SHP77 (cell line): ENCODE results near the gene SAAL1.
A peak's percentile ranks its signal among the peaks of the same experiment; 100 is the strongest.

Experiments used
- DNase-seq, 2 experiments: peaks; one replicate each; lab custom pipeline; 2025; lab: John Stamatoyannopoulos, UW

SAAL1 gene

GRCh38 chr11:18088366-18088765 is 17.5 kb downstream of the SAAL1 start:
- DNase-seq, result no peak

DNA sequence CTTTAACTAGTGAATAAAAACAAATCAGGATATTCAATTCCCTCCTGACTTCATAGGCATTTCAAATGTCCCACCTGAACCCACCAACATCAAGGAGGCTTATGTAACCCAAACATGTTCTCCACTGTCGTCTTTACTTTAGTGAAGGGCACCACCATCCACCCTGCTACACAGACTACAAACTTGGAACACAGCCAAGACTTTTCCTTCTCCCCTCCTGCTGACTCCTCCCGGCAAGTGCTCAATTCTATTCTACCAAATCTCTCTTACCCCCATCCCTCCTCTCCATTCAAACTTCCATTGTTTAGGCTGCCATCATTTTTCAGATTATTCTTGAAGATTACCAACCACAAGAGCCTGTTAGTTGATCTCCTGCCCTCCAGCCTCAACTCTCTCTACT is 24.3 kb downstream of the SAAL1 start:
- DNase-seq, result no peak

DNA sequence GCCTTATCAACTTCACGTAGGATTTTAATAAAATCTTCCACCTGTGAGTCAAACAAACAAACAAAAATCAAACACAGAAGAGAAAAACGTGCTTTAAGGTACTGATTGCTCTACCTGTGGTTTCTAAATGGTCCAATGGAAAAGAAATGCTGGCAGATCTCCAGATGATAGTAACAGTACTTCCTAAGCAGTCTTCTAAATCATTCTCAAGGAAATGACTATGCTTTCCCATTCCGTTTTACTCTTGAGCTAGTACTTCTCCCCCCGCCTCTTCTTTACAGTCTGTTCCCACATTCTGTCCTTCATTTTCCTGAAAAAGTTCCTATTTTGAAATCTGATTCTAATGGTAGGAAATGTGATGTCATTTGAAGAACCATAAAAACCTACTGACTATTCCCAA is 25.4 kb downstream of the SAAL1 start:
- no peak for DNase-seq

DNA sequence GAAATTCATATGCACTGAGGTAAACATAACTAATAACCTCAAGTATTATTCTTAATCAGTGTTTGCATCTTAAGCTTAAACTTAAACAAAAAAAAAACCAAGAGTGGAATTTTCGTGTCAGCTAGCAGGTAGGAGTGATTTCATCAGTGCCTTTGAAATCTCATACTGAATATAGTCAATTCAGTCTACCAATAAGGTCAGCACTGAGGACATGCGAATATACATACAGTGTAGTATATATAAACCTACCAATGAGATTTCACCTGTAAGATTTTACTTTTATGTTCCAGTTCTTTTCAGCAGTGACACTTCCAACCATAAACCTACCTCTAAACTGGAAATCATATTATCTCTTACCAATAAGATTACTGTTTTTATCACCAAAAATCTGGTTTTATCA is 27.0 kb downstream of the SAAL1 start:
- DNase-seq, result no peak

DNA sequence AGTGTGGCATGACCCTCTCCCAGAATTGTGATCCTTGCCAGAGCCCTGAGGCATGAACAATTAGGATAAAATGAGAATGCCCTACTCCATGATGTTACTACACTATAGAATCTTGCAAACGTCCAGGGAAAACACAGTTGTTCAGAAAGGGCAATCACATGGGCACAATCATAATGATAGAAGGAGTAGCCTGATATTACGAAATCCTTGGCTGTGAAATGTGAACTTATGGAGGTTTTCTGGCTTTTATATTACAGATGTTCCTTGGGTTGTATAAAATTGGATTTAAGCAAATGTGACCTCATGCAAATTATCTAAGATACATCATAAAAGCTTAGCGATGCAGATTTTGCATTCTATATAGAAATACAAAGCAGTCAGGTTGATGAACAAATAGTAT is 30.4 kb downstream of the SAAL1 start:
- DNase-seq, result no peak

GRCh38 chr11:18071098-18071705 is 34.7 kb downstream of the SAAL1 start:
- DNase-seq, result peak; percentile 60 to 73

DNA sequence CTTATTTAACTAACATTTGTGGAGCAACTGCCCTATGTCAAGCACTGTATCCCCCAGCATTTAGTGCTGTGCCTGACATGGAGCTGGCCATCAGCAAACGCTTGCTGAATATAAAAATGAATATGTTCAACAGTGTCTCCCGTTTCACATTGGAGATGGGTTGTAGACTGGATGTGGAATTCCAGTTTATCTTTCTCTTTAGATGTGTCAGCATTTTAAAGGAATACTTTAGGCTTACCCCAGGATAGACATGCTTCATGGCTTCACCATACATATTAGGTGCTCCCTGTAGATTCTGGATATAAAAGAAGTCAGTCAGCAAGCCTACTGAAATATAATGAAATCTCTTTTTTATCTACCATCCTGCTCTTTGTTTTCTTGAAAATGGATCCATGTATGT is 38.5 kb downstream of the SAAL1 start:
- no peak for DNase-seq

DNA sequence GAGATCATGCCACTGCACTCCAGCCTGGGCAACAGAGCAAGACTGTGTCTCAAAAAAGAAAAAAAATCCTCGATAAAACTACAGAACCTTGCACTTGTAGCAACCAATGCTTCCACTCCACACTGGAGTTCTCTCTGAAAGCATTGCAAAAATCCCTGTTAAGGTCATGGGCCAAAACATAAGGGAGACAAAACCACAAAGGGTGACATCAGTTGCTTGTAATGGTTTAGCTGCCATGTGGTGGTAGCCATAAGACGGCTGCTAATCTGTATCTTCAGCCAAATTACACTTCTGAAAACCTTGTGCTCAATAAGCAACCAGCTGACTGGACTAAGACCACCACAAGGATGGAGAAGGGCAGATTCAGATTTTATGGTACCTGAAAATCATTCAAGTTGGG is 39.3 kb downstream of the SAAL1 start:
- no peak for DNase-seq

GRCh38 chr11:18065572-18065971 is 40.3 kb downstream of the SAAL1 start:
- DNase-seq, result peak; percentile 46 to 63

DNA sequence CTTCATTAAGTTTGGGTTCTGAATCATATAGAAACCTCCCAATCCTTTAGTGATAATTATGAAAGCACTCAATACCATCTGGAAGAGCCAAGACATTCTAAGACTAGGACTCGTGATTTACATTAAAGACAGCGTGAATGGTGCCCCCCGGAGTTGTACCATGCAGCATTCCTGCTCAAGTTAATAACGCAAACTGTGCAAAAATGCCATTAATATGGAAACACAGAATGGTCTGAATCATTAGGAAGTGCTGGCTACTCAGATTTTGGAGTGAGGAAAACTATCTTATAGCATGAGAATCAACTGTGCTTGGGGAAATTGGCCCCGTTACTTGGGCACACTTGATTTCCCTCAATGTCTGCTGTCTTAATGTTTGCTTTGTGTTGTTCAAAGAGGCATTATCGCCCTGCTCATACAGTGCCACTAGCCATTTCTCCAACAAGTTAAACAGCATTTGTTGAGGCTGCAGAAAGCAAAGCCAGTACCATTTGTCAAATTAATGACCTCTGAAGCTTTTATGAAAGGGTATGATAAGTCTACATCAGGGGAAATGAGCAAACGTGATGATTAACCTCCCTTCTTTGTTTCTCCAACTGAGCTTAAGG is 41.3 kb downstream of the SAAL1 start:
- peak; percentile 19 to 23 for DNase-seq

DNA sequence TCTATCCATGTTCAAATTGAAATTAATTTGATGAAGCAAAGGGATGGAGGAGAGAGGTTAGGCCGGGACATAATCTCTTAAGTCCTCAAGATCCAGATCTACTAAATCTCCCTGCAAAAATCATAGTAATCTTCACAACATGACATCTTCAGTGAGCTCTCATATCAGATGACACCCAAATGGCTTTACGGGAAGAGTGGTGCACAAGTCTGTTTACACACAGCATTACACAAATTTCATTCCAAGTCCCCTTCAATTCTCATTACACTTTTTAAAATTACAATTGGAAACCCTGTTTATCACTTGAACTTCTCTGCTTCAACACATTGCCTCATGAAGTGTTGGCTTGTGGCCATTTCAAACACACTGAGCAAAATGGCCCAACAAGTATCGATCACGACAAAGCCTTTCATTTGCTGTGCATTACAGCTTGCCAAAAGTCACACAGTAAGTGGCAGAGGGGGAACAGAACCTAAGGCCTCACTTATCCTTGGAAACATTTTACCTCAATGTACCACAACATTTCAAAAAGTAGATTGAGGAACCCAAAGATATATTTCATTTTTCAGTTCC is 41.9 kb downstream of the SAAL1 start:
- peak; percentile 63 to 74 for DNase-seq

- peak; percentile 4 to 19 for DNase-seq
Observed at GRCh38 chr11:18063125-18063524, 42.8 kb downstream of the SAAL1 start.

- no peak for DNase-seq
Observed at GRCh38 chr11:18061351-18061750, 44.5 kb downstream of the SAAL1 start.

GRCh38 chr11:18056561-18057181 is 49.2 kb downstream of the SAAL1 start:
- DNase-seq, result no peak

- no peak for DNase-seq
Observed at GRCh38 chr11:18054511-18055103, 51.3 kb downstream of the SAAL1 start.

DNA sequence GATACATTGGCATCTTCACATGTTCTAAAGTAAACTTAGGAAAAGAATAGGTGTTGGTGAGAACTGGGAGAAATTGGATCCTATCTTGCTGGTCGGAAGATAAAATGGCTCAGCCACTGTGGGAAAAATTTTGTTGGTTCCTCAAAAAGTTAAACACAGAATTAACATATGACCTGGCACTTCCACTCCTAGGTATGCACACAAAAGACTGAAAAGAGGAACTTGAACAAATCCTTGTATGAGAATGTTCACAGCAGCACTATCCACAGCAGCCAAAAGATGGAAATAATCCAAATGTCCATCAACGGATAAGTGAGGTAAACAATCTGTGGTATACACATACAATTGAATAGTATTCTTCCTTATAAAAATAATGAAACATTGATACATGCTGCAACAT is 55.0 kb downstream of the SAAL1 start:
- no peak for DNase-seq

DNA sequence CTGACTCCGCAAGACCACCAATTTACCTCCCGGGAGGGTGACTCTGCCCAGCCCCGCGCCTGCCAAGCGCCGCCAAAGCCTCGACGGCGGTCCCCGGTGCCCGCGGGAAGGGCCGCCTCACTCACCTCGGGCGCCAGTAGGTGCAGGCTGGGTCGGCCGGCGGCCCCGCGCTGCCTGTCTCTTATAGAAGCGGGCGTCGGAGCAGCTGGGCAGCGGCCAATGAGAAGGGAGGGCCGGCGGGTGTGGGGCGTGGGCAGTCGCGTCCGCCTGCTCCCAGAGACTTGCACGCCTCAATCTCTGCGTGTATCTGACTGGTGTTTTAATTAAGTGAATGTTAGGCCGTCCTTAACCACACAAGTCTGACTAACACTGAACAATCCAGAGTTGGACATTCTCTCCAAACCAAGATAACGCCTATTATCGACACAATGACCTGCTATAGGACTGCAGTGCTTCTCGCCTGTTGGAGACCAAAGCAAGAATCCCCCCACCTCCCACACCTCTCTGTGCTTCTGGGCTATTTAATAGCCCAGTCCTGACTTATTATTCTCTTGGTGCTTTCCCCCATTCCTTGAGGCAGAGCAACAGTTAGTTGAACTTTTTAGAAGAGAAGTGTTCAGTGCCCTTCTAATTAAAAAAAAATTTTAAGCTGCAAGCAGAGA is 59.6 kb downstream of the SAAL1 start, which contains the start of gene TPH1:
TSS of gene TPH1 (minus strand) at position 154 of the 662 bp plus-strand sequence. CDS start 5,507 bp downstream, outside the sequence.
- DNase-seq, result no peak

- DNase-seq, result no peak
Observed at GRCh38 chr11:18036456-18036855, 69.4 kb downstream of the SAAL1 start.
